Natural killer cell treated with Interleukin-12 subunit alpha and Interleukin-12 subunit beta and Interleukin-15 and Interleukin-18, amount 100 ng/mL, for 72 hours (primary cell): ENCODE data around the gene AGBL1. TPM values are rescaled to one million over a fixed set of nuclear protein-coding genes. Genes with fewer than 3 reads are reported as not detected.

ENCODE experiments used
- ATAC-seq, 2 donors: fragments of 150-1000 bp; cut with Tn5 transposase in 1 of 2; sonication (Bioruptor Pico), chemical (Tn5 transposase) in 1 of 2; 2 replicates each; pipeline ENCODE4 v1.10.0; 2021
- DNase-seq: peaks from one replicate; pipeline ENCODE4 v3.0.0; 2022; ENCODE audit warnings: low spot score
- H3K27ac Mint-ChIP-seq, 2 donors: 1 replicate in 1 of 2; 2 replicates in 1 of 2; pipeline ENCODE4 v1.8.0; 2022; ENCODE audit warnings: mixed read lengths in 2 of 2, mild to moderate bottlenecking in 1 of 2, moderate library complexity in 1 of 2
- H3K27me3 Mint-ChIP-seq, 2 donors: 1 replicate in 1 of 2; 2 replicates in 1 of 2; pipeline ENCODE4 v1.8.0; 2022; ENCODE audit warnings: mixed read lengths in 2 of 2
- H3K36me3 Mint-ChIP-seq: one replicate; pipeline ENCODE4 v1.8.0; 2022; ENCODE audit warnings: mixed read lengths
- H3K4me1 Mint-ChIP-seq, 2 donors: 1 replicate in 1 of 2; 2 replicates in 1 of 2; pipeline ENCODE4 v1.8.0; 2022; ENCODE audit warnings: low read depth in 2 of 2, mixed read lengths in 2 of 2, mild to moderate bottlenecking in 1 of 2
- H3K4me3 Mint-ChIP-seq: one replicate; pipeline ENCODE4 v1.8.0; 2022; ENCODE audit warnings: mixed read lengths
- H3K9me3 Mint-ChIP-seq: 2 replicates; pipeline ENCODE4 v1.8.0; 2022; ENCODE audit warnings: mixed read lengths
- total RNA-seq, 2 donors: library from RNA; stranded (reverse); gene quantifications; one replicate each; pipeline ENCODE4 v1.2.3, GENCODE V29; 2022

AGBL1 gene
- total RNA-seq, 2 donors from 2014 or later, result not detected

DNA sequence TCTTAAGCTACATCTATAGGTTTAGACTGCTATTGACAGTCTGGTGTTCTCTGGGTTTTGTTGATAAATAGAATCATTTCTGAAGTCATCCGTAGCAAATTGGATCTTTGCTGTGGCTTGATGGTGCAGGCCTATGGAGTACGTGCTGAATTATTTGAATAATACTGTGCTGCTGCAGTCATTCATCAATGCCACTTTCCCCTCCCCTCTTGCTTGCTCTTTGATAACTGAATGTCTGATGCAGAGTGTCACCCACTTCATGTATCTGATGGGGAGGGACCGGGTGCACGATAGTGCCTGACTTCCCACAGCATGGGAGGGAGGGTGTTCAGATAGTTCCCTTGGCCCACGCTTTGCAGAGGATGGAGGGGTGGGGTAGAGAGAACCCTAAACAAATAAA, 179.9 kb downstream of the AGBL1 start:
- Mint-ChIP-seq H3K9me3 (no peaks in the 10 kb centered on the region), H3K27me3 (peaks cover 3 to 16% of the 10 kb centered on the region in 2 donors), H3K36me3 (no peaks in the 10 kb centered on the region), H3K4me3 (no peak overlapping the region), H3K27ac (no peak overlapping the region), H3K4me1 (no peaks in the 10 kb centered on the region)
- ATAC-seq, result no peak
- DNase-seq, result no peak

DNA sequence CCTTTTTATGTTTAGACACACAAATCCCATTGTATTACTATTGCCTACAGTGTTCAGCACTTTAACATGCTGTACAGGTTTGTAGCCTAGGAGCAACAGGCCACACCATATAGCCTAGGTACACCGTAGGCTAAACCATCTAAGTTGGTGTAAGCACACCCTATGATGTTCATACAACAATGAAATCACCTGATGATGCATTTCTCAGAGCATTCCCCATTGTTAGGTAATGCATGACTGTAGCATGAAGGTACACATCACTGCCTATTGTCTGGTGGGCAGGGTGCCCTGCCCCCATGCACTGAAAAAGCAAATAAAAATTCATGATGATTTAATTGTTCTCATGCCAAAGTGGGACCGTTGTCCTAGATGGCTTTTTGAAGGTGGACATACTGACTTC, 183.6 kb downstream of the AGBL1 start:
- DNase-seq (no peak), ATAC-seq (no peak)
- Mint-ChIP-seq H3K27me3 (peaks cover 5 to 16% of the 10 kb centered on the region in 2 donors), H3K27ac (no peak overlapping the region), H3K9me3 (no peaks in the 10 kb centered on the region), H3K4me3 (no peak overlapping the region), H3K36me3 (no peaks in the 10 kb centered on the region), H3K4me1 (no peaks in the 10 kb centered on the region)

DNA sequence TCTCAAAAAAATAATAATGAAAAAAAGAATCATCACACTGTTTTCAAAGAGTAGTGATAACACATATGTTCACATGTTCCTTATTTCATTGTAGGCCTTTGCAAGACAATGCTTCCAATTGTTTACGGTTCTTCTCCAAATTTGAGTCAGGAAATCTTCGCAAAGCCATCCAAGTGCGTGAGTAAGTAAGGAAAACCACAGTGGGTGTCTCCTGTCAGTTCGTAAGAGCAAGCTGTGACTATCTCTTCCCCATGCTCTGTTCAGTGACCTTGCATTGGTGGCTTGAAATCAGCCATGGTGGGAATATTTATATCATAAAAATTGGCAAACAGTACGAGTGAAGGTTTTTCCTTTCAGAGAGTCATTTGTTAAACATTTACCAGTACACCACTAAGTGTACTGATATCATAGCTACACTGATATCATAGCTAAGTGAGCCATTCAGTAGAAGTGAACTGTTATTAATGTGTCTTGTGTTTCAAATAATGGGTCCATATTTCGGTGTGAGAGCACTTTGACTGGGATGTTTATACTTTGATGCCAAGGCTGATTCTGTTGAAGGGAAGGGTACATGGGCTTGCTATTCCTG, 187.3 kb downstream of the AGBL1 start:
- Mint-ChIP-seq H3K36me3 (no peaks in the 10 kb centered on the region), H3K27me3 (peaks cover 5 to 10% of the 10 kb centered on the region in 2 donors), H3K4me1 (no peaks in the 10 kb centered on the region), H3K9me3 (no peaks in the 10 kb centered on the region), H3K4me3 (no peak overlapping the region), H3K27ac (no peak overlapping the region)
- DNase-seq (no peak), ATAC-seq (no peak)

DNA sequence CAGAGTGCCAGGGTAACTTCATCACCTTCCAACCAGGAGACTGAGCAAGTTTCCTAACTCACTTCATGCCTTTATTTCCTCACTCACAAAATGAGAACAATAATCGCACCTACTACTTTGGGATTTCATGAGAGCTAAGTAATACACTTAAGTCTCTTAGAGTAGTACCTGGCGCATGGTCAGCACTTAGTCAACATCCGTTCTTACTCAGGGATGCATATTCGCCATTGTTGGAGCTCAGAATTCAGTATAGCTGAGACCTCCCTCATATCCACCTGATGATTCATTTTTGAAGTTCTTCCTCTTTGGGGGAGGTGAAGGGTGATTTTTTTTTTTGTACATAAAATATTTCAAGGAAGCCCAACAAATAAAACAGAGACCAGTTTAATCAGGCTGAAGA, 188.2 kb downstream of the AGBL1 start:
- Mint-ChIP-seq H3K4me3 (no peak overlapping the region), H3K4me1 (no peaks in the 10 kb centered on the region), H3K9me3 (no peaks in the 10 kb centered on the region), H3K27me3 (peaks cover 1 to 5% of the 10 kb centered on the region in 2 donors), H3K27ac (no peak overlapping the region), H3K36me3 (no peaks in the 10 kb centered on the region)
- ATAC-seq, result no peak
- DNase-seq, result no peak

DNA sequence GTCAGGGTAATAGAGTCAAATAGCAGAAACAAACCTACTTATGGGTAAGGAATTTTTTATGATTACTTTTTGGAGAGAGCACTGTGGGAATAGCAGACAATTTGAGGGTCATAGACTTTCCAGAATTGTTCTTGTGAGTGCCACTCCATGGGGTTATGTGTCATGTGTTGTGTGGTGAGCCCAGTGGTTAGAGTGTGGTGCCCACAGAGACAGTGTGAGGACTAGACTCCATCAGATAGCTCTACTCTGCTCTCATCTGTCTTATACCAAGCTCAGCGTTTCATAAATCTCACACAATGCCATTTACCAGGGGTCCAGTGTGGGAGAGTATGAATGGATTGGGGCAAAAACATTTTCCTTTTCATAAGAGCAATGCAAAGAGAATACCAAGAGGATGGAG, 188.9 kb downstream of the AGBL1 start:
- Mint-ChIP-seq H3K4me1 (no peaks in the 10 kb centered on the region), H3K9me3 (no peaks in the 10 kb centered on the region), H3K27ac (no peak overlapping the region), H3K4me3 (no peak overlapping the region), H3K27me3 (peaks cover 0 to 8% of the 10 kb centered on the region in 2 donors), H3K36me3 (no peaks in the 10 kb centered on the region)
- no peak for DNase-seq
- ATAC-seq, result no peak

DNA sequence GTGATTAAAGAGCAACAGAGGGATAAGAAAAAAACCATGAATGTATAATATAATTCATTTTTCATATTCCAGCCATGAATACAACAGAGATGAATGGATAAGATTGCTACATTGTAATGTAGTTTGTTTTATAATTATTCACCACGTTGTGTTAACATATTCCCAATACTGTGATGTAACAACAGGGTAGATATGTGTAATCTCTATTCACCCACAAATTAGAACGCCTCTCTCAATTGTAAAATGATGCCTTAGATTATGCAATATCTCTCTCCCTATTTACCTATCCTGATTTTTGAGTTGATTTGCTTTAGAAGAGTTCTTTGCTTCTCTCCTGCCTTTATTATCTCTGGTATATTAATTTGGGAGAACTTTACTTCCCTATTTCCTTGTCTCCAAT, 193.6 kb downstream of the AGBL1 start:
- Mint-ChIP-seq H3K27ac (no peak overlapping the region), H3K27me3 (peaks cover 5 to 10% of the 10 kb centered on the region in 2 donors), H3K9me3 (no peaks in the 10 kb centered on the region), H3K4me1 (no peaks in the 10 kb centered on the region), H3K36me3 (no peaks in the 10 kb centered on the region), H3K4me3 (no peak overlapping the region)
- ATAC-seq (no peak), DNase-seq (no peak)

DNA sequence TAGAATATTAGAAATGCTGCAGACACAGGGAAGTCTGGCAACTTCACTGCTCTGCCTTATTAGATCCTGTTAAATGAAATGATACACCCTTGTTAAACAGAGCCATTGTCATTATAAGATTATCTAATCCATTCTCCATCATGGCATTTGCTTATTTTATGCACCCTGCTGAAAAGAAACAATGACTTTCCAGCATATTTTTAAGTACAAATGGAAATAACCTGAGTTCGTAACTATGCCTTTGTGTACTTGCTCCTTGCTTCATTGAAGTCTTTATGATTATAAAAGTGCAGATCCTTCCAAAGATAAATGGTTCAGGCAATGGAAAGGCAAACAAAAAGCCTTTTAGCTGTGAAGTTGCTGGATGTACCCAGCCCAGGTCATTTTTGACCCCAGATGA, 195.7 kb downstream of the AGBL1 start:
- no peak overlapping the region for H3K27ac Mint-ChIP-seq
- no peak overlapping the region for H3K4me3 Mint-ChIP-seq
- no peak for DNase-seq
- no peaks in the 10 kb centered on the region for H3K9me3 Mint-ChIP-seq
- no peaks in the 10 kb centered on the region for H3K4me1 Mint-ChIP-seq
- no peak for ATAC-seq
- H3K27me3 Mint-ChIP-seq, result peaks cover 5 to 15% of the 10 kb centered on the region in 2 donors
- H3K36me3 Mint-ChIP-seq, result no peaks in the 10 kb centered on the region

DNA sequence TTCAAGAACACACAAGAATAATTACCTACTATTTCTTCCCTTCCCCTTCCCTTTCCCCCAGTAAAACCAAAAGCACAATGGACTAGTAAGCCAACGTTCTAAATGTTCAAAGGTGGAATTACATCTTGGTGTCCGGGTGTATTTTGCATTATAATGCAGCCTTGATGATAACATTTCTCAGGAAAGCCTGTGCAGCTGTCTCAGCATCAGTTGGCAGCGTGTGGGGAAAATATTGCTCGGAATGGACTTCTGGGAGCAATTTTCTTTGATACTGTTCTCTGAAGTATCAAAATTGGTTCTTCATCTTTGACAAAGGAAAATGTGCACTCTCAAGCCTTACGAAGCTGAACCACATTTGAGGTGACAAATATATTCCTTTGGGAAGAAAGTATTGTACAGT, 198.9 kb downstream of the AGBL1 start:
- H3K27me3 Mint-ChIP-seq, result peaks cover 5 to 8% of the 10 kb centered on the region in 2 donors
- DNase-seq (no peak), ATAC-seq (no peak)
- H3K4me3 Mint-ChIP-seq, result no peak overlapping the region
- no peak overlapping the region for H3K27ac Mint-ChIP-seq
- no peaks in the 10 kb centered on the region for H3K4me1 Mint-ChIP-seq
- H3K36me3 Mint-ChIP-seq, result no peaks in the 10 kb centered on the region
- H3K9me3 Mint-ChIP-seq, result no peaks in the 10 kb centered on the region

DNA sequence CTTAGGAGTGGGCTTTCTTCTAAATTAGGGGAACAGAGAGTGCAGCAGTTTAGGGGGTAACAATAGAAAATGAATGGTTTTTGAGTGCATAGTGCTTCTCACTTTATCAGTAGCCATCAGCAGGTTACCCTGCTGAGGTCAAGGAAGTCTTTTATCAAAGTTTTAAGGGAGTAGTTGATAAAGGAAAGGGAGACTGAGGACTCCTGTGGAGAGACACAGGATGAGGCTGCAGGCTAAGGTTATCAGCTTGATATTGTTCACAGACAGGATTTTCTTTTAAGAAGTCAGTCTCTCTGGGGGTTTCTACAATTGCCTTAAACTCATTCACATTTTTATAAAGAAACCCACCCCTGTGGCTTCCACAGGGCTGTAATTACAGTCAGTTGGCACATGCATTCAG, 205.0 kb downstream of the AGBL1 start:
- no peaks in the 10 kb centered on the region for H3K4me1 Mint-ChIP-seq
- peaks cover 4 to 10% of the 10 kb centered on the region in 2 donors for H3K27me3 Mint-ChIP-seq
- H3K4me3 Mint-ChIP-seq, result no peak overlapping the region
- no peaks in the 10 kb centered on the region for H3K36me3 Mint-ChIP-seq
- H3K9me3 Mint-ChIP-seq, result no peaks in the 10 kb centered on the region
- no peak overlapping the region for H3K27ac Mint-ChIP-seq
- ATAC-seq (no peak), DNase-seq (no peak)

DNA sequence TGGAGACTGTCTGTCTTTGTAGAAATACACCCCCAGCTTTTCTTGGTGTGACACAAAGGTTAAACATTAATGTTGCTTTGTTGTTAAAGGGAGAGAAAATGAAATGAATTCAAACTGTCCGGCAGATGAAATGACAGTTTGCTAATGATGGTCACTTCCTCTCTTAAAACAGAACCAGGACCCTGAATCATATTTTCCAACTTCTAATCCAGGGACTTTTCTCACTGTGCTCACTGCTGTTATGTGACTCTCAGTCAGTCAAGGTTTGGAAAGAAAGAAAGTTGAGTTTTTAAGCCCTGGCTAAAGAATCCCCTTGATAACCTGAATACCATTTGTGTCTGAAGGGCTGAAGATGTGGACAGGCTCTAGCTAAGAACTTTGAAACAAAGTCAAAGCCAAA, 215.8 kb downstream of the AGBL1 start:
- no peaks in the 10 kb centered on the region for H3K4me1 Mint-ChIP-seq
- no peak overlapping the region for H3K27ac Mint-ChIP-seq
- no peak overlapping the region for H3K4me3 Mint-ChIP-seq
- no peaks in the 10 kb centered on the region for H3K36me3 Mint-ChIP-seq
- H3K27me3 Mint-ChIP-seq, result peaks cover 6 to 13% of the 10 kb centered on the region in 2 donors
- DNase-seq (no peak), ATAC-seq (no peak)
- H3K9me3 Mint-ChIP-seq, result peaks cover 3% of the 10 kb centered on the region

DNA sequence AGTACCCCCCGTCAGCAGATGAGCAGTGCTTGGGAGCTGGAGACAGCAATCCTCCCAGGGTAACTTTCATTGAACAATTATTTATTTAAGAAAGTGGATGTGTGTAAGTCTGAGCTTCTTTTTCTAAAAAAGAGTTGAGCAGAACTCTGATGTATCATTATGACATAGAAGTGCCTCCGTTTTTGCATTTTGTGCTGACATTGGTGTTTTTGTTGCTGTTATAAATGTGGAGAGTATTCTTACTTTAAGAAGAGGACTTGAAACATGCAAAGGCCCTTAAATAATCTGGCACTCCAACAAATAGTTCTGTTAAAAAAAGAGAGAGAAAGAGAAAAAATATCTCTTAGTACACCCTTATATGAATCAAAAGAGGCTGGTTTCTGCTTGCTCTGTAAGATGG, 217.1 kb downstream of the AGBL1 start:
- Mint-ChIP-seq H3K27ac (no peak overlapping the region), H3K36me3 (no peaks in the 10 kb centered on the region), H3K27me3 (peaks cover 6 to 10% of the 10 kb centered on the region in 2 donors), H3K4me3 (no peak overlapping the region), H3K4me1 (no peaks in the 10 kb centered on the region), H3K9me3 (peaks cover 3% of the 10 kb centered on the region)
- ATAC-seq, result no peak
- DNase-seq, result no peak

DNA sequence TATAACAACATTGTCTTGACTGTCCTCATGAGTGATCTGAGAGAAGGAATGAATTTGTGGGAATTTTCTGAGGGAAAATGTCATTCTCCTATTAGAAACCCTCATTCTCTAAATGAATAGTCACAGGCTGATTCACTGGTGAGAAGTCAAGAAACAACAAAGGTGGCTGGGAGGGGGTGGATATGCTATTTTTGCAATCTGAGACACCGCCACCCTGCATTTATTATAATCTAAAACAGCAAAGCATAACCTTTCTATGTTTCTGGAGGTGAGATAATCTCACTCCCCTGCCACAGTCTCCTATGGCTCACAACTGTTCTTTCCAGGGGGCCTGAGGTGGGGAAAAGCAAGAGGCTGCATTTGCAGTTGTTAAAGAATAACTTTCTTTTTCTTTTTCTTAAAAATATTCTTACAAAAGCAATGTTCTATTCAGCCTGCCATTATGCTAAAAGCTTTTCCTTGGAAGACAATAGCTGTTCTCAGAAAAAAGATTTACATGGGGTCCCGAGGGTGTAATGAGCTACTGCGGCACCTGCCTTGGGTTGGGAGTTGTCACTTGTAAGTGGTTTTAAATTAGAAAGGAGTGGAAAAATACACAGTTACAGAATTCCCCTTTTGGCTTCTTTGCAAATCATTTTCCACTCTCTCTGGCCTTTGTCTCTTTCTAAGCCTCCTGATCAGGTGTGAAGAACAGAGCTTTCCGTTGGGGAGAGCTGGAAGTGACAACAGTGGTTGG, 220.9 kb downstream of the AGBL1 start:
- no peak overlapping the region for H3K27ac Mint-ChIP-seq

DNA sequence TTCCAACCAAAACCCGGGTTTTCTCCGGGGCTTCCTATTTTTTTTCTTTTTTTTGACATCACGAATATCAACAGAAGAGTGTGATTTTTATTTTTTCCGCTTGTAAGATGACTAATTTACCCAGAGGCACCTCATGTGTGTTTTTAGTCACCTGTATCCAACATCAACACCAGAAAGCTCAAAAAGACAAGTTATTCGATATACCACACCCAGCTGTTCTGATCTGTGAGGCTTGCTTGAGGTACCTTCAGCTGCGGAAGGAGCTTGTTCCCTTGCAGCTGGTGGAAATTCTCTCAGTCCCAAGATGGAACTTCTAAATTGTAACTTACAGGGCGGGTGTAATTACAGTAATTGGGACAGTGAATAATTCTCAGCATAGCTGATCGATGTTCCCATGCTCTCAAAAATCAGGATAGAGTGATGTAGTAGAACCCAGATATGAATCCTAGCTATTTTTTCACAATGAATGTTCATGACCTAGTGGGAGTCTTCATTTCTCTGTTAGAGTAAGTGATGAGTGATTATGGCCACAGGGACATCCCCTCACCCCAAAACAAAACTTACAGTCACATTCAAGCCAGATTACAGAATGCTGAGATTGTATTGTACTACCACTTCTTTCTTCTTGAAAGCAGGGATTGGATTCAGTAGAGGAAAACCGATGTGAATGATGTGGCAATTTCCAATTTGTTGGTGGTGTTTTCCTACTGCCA, 232.1 kb downstream of the AGBL1 start:
- Mint-ChIP-seq H3K27me3 (peaks cover 1 to 2% of the 10 kb centered on the region in 2 donors), H3K4me3 (no peak overlapping the region), H3K27ac (no peak overlapping the region), H3K9me3 (no peaks in the 10 kb centered on the region), H3K4me1 (no peaks in the 10 kb centered on the region), H3K36me3 (no peaks in the 10 kb centered on the region)
- no peak for ATAC-seq
- DNase-seq, result no peak

More for the DNA sequence above, 220.9 kb downstream of the AGBL1 start:
- Mint-ChIP-seq H3K9me3 (no peaks in the 10 kb centered on the region), H3K4me1 (no peaks in the 10 kb centered on the region), H3K4me3 (no peak overlapping the region), H3K27me3 (peaks cover 0 to 4% of the 10 kb centered on the region in 2 donors), H3K36me3 (no peaks in the 10 kb centered on the region)
- DNase-seq (no peak), ATAC-seq (no peak)

DNA sequence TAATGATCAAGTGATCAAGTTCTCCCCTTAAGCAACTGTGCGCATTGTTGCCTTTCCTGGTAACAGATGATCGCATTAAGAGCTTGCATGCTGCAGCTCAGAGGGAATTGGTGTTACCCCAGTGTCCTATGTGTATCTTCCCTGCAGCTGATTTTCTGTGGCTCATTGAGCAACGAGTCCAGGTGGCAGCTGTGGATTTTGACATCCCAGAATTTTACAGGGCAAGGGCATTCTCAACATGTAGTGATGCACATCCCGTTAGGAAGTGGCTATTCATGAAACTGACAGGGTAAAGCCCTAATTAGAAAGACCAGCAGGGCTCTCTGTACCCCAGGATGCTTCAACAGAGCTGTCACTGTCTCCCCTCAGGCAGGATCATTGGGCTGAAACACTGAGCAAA, 232.8 kb downstream of the AGBL1 start:
- H3K9me3 Mint-ChIP-seq, result peaks cover 3% of the 10 kb centered on the region
- H3K4me1 Mint-ChIP-seq, result no peaks in the 10 kb centered on the region
- DNase-seq (no peak), ATAC-seq (no peak)
- H3K4me3 Mint-ChIP-seq, result no peak overlapping the region
- H3K27me3 Mint-ChIP-seq, result peaks cover 5 to 8% of the 10 kb centered on the region in 2 donors
- no peaks in the 10 kb centered on the region for H3K36me3 Mint-ChIP-seq
- no peak overlapping the region for H3K27ac Mint-ChIP-seq
